ENCODE measurements around the gene UBR1.
"Not testable (repeated sequence)": the region's sequence is repeated elsewhere in the genome, so short reads cannot be mapped to it uniquely, and the experiment has no call there.

UBR1 gene

GRCh38 chr15:43105778-43106485 lies at the start of gene UBR1:
Gene UBR1, minus strand, starts transcription at chr15:43106038. Its CDS starts 16 bp downstream, at chr15:43106022.
- DNase-seq: peak; percentile 96

- DNase-seq: no peak
Measured at GRCh38 chr15:43153269-43153668, 47.4 kb upstream of the UBR1 start.

GRCh38 chr15:43151688-43152087 lies 45.9 kb upstream of the UBR1 start:
- DNase-seq: no peak

- peak; percentile 52 for DNase-seq
Measured at GRCh38 chr15:43150191-43150929, 44.5 kb upstream of the UBR1 start.

- no peak for DNase-seq
Measured at GRCh38 chr15:43146184-43146583, 40.3 kb upstream of the UBR1 start.

- peak; percentile 25 for DNase-seq
Measured at GRCh38 chr15:43144512-43144911, 38.7 kb upstream of the UBR1 start.

- DNase-seq: peak; percentile 30
Measured at GRCh38 chr15:43143203-43143941, 37.5 kb upstream of the UBR1 start.

GRCh38 chr15:43135351-43135750 lies 29.5 kb upstream of the UBR1 start:
- DNase-seq: no peak

GRCh38 chr15:43134157-43134635 lies 28.4 kb upstream of the UBR1 start:
- no peak for DNase-seq

- DNase-seq: peak; percentile 95
Measured at GRCh38 chr15:43133430-43134156, 27.8 kb upstream of the UBR1 start, which contains the start of gene TMEM62. Gene TMEM62, plus strand, starts transcription at chr15:43133586. Its CDS starts 217 bp downstream, at chr15:43133803.

- DNase-seq: no peak
Measured at GRCh38 chr15:43132830-43133429, 27.1 kb upstream of the UBR1 start.

GRCh38 chr15:43128980-43129335 lies 23.1 kb upstream of the UBR1 start:
- no peak for DNase-seq

GRCh38 chr15:43128174-43128979 lies 22.5 kb upstream of the UBR1 start:
- not testable (repeated sequence) for DNase-seq

- no peak for DNase-seq
Measured at GRCh38 chr15:43127752-43128151, 21.9 kb upstream of the UBR1 start.

- no peak for DNase-seq
Measured at GRCh38 chr15:43126356-43126755, 20.5 kb upstream of the UBR1 start.

GRCh38 chr15:43125100-43125661 lies 19.3 kb upstream of the UBR1 start:
- no peak for DNase-seq

- no peak for DNase-seq
Measured at GRCh38 chr15:43121863-43122262, 16.0 kb upstream of the UBR1 start.

- no peak for DNase-seq
Measured at GRCh38 chr15:43118829-43119228, 13.0 kb upstream of the UBR1 start.

GRCh38 chr15:43118286-43118685 lies 12.4 kb upstream of the UBR1 start:
- no peak for DNase-seq

GRCh38 chr15:43111354-43111753 lies 5.5 kb upstream of the UBR1 start:
- no peak for DNase-seq

GRCh38 chr15:43107751-43108150 lies 1.9 kb upstream of the UBR1 start:
- DNase-seq: peak; percentile 37

Measured in suppressor macrophage treated with lipopolysaccharide for 4 hours (primary cell).